Central memory CD8-positive, alpha-beta T cell (primary cell): ENCODE results near the gene OR9Q2.

Experiments
- ATAC-seq: fragments of 150-1000 bp; cut with Tn5 transposase; replicated peaks from 2 replicates; pipeline ENCODE4 v1.10.0; 2022; ENCODE audit warnings: mild to moderate bottlenecking, moderate FRiP score, moderate number of reproducible peaks; ENCODE audit not compliant: poor library complexity, severe bottlenecking; ENCODE audit errors: extremely low read depth
- DNase-seq, 2 donors: peaks; one replicate each; pipeline ENCODE4 v3.0.0; 2021; ENCODE audit warnings: low spot score in 2 of 2
- H3K27ac Mint-ChIP-seq: one replicate; pipeline ENCODE4 v1.8.0; 2022; ENCODE audit warnings: low read depth, mild to moderate bottlenecking, moderate library complexity, mixed read lengths
- H3K27me3 Mint-ChIP-seq: one replicate; pipeline ENCODE4 v1.8.0; 2022; ENCODE audit warnings: mixed read lengths
- H3K36me3 Mint-ChIP-seq: one replicate; pipeline ENCODE4 v1.8.0; 2022; ENCODE audit warnings: mild to moderate bottlenecking, moderate library complexity, mixed read lengths; ENCODE audit not compliant: insufficient read depth
- H3K4me1 Mint-ChIP-seq: one replicate; pipeline ENCODE4 v1.8.0; 2022; ENCODE audit warnings: mixed read lengths
- H3K4me3 Mint-ChIP-seq: one replicate; pipeline ENCODE4 v1.8.0; 2022; ENCODE audit warnings: mild to moderate bottlenecking, moderate library complexity, mixed read lengths
- H3K9me3 Mint-ChIP-seq: one replicate; pipeline ENCODE4 v1.8.0; 2022; ENCODE audit warnings: mixed read lengths

Gene OR9Q2

DNA sequence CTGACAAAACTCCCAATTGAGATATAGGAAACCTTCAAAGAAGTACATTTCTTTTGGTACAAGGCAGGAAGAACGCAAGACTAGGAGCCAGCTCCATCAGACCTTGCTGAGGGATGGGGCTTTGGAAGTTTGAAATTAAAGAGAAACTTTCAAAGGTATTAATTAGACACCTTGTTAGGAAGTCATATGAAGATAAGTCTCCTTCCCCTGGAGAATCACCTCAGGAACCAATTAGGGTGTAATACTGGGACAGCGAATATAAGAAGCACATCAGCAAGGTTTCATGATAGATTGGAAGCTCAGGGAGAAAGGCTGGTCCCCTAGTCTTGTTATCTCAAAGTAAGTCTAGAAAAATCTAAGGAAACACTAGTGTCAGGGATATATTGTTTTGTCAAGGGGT lies at the start of gene OR9Q2:
Gene OR9Q2, plus strand, starts transcription at position 301 of the 400 bp plus-strand sequence. CDS start 1,421 bp downstream, outside the sequence.
- Mint-ChIP-seq H3K4me3 (no peak within 1 kb of the TSS), H3K36me3 (no peaks in the 10 kb centered on the region), H3K9me3 (no peaks in the 10 kb centered on the region), H3K4me1 (no peaks in the 10 kb centered on the region), H3K27me3 (peaks cover 13% of the 10 kb centered on the region), H3K27ac (no peak within 1 kb of the TSS)
- DNase-seq: no peak
- ATAC-seq: no peak

DNA sequence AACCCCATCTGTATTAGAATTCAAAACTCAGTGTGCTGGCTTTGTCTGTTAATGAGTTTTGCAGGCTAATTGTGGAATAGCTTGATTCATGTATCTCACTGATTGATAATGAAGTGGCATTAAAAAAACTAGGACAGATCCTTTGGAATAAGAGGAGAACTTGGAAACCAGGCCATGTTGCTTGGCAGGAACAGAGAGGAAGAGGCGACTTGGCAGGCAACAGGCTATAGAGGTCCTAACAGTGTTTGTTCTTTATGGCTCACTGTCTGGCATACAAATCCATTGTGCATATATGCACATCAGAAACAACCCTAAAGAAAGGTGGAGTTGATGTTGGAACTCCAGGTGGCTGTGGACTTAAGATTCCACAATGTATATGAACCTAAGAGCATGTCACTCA lies 46.1 kb upstream of the OR9Q2 start:
- Mint-ChIP-seq H3K4me1 (no peaks in the 10 kb centered on the region), H3K27ac (no peak overlapping the region), H3K36me3 (peaks cover 1% of the 10 kb centered on the region), H3K4me3 (no peak overlapping the region), H3K9me3 (peaks cover 5% of the 10 kb centered on the region), H3K27me3 (peaks cover 38% of the 10 kb centered on the region)
- DNase-seq (no peak), ATAC-seq (no peak)

- no peaks in the 10 kb centered on the region for H3K36me3 Mint-ChIP-seq
- ATAC-seq (no peak), DNase-seq (no peak)
- H3K4me1 Mint-ChIP-seq: no peaks in the 10 kb centered on the region
- no peak overlapping the region for H3K4me3 Mint-ChIP-seq
- no peak overlapping the region for H3K27ac Mint-ChIP-seq
- peaks cover 39% of the 10 kb centered on the region for H3K27me3 Mint-ChIP-seq
- H3K9me3 Mint-ChIP-seq: no peaks in the 10 kb centered on the region
Measured at GRCh38 chr11:58152781-58153180, 36.1 kb upstream of the OR9Q2 start.

GRCh38 chr11:58164389-58164788 lies 24.5 kb upstream of the OR9Q2 start:
- DNase-seq (no peak), ATAC-seq (no peak)
- no peaks in the 10 kb centered on the region for H3K36me3 Mint-ChIP-seq
- no peak overlapping the region for H3K4me3 Mint-ChIP-seq
- peaks cover 9% of the 10 kb centered on the region for H3K27me3 Mint-ChIP-seq
- no peaks in the 10 kb centered on the region for H3K4me1 Mint-ChIP-seq
- H3K9me3 Mint-ChIP-seq: no peaks in the 10 kb centered on the region
- no peak overlapping the region for H3K27ac Mint-ChIP-seq

DNA sequence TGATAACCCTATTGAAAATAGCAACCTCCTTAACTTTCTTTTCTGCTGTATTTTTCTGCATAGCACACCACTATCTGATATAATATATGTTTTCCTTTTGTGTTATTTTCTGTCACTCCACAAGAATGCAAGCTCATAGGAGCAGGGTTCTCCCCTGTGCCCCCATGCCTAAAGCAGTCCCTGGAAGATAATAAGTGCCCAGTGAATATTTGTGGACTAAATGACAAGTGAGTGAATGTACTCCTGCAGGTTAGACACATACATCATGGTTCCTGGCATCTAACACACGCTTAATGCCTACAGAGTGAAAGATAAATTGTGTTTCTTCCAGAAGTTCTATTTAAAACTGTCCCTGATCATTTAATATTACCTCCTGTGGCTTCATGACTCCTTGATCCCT lies 23.9 kb upstream of the OR9Q2 start:
- Mint-ChIP-seq H3K36me3 (no peaks in the 10 kb centered on the region), H3K4me1 (no peaks in the 10 kb centered on the region), H3K9me3 (no peaks in the 10 kb centered on the region), H3K27ac (no peak overlapping the region), H3K4me3 (no peak overlapping the region), H3K27me3 (peaks cover 9% of the 10 kb centered on the region)
- DNase-seq: no peak
- ATAC-seq: no peak

DNA sequence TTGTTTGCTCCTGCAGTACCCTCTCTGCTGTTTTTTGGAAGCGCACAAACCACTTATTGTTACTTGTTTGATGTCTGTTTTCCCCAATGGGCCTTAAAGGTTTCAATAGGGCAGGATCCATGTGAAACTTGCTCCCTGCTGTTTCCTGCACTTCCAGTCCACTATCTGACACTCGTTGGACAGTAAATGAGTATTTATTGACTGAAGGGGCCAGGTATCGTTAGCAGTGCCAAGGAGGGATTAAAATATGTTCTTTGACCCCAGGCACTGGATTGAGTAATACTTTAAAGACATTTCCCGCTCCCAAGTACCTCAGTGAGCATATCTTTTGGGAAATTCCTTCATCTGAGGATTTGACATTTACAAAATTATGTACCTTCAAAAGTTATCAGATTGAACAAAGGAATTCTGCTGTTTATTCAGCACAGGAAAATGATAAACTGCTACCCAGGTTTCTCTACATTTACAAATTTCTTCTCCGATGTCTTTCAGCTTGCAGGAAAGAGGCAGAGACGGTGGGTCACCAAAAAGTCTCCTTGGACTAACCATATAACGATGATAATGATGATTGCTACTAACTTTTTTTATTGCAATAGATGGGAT lies 23.3 kb upstream of the OR9Q2 start:
- no peaks in the 10 kb centered on the region for H3K4me1 Mint-ChIP-seq
- no peak for DNase-seq
- H3K36me3 Mint-ChIP-seq: no peaks in the 10 kb centered on the region
- no peak overlapping the region for H3K27ac Mint-ChIP-seq
- no peaks in the 10 kb centered on the region for H3K9me3 Mint-ChIP-seq
- no peak overlapping the region for H3K4me3 Mint-ChIP-seq
- peaks cover 9% of the 10 kb centered on the region for H3K27me3 Mint-ChIP-seq
- ATAC-seq: no peak

DNA sequence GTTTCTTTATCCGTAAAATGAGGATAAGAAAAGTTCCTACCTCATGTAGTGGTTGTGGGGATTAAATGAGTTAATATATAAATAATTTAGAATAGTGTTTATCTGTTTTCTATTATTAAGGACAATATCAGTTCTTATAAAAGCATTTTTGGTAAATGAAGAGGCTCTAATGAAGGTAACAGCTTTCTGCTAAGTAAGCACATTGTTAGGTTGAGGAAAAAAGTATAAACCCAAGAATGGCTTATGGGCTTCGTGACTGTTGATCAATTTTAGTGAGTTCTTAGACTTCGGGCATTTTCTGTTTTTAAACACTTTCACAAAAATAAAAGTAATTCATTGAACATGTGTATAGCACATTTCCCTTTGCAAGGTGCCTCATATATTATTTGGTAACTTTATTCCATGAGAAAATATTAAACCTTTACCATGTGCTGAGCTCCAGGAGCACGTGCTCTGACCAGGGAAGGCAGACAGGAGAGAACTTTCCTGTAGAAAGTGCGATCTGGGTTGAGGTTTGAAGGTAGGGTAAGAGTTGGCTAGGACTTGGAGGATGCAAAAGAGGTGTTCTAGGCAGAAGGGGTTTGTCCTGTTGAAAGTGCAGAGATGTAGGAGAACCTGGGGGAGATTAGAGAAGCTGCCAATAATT lies 11.3 kb upstream of the OR9Q2 start:
- Mint-ChIP-seq H3K27me3 (peaks cover 39% of the 10 kb centered on the region), H3K4me1 (no peaks in the 10 kb centered on the region), H3K9me3 (no peaks in the 10 kb centered on the region), H3K36me3 (peaks cover 1% of the 10 kb centered on the region), H3K27ac (no peak overlapping the region), H3K4me3 (no peak overlapping the region)
- no peak for DNase-seq
- no peak for ATAC-seq

DNA sequence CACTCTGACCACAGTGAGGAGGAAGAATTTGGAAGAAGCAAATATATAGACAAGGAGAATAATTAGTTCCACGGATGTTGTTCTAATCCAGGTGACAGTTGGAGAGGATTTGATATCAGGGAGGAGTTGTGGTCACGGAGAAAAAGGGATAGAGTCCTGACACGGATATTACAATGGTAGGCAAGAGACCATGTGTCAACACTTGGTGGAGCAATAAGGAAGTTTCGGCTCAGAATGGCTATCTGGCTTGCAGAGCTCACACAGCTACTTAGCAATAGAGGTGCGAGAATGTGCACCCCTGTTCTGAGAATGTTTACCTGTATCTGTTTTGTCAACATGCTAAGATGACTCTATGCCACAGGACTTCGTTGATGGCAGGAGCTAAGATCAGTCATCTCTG lies 10.4 kb upstream of the OR9Q2 start:
- Mint-ChIP-seq H3K36me3 (peaks cover 1% of the 10 kb centered on the region), H3K27ac (no peak overlapping the region), H3K4me3 (no peak overlapping the region), H3K9me3 (no peaks in the 10 kb centered on the region), H3K27me3 (peaks cover 39% of the 10 kb centered on the region), H3K4me1 (no peaks in the 10 kb centered on the region)
- DNase-seq (no peak), ATAC-seq (no peak)

GRCh38 chr11:58179648-58180047 lies 9.2 kb upstream of the OR9Q2 start:
- H3K4me3 Mint-ChIP-seq: no peak overlapping the region
- DNase-seq (no peak), ATAC-seq (no peak)
- H3K4me1 Mint-ChIP-seq: no peaks in the 10 kb centered on the region
- peaks cover 1% of the 10 kb centered on the region for H3K36me3 Mint-ChIP-seq
- H3K27me3 Mint-ChIP-seq: peaks cover 39% of the 10 kb centered on the region
- no peak overlapping the region for H3K27ac Mint-ChIP-seq
- no peaks in the 10 kb centered on the region for H3K9me3 Mint-ChIP-seq

DNA sequence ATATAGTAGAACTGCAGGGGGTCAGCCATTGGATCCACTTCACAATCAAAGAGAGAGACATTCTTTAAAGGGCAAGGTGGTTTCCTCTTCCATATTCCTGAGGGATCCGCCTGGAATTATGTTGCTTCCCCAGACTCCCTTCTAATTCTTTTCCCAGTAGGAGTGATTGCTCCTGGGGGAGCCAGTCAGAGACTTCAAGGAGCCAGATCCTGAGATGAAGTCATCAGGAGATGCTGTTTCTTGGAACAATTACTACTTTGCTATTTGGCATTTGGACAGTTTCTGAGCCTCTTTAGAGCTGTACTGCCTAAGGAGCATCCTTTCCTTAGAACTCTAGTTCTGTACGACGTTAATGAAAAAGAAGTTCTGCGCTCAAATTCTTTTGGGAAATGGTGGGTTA lies 1.9 kb upstream of the OR9Q2 start:
- Mint-ChIP-seq H3K4me1 (no peaks in the 10 kb centered on the region), H3K36me3 (no peaks in the 10 kb centered on the region), H3K27ac (no peak overlapping the region), H3K4me3 (no peak overlapping the region), H3K27me3 (peaks cover 13% of the 10 kb centered on the region), H3K9me3 (no peaks in the 10 kb centered on the region)
- ATAC-seq (no peak), DNase-seq (no peak)

DNA sequence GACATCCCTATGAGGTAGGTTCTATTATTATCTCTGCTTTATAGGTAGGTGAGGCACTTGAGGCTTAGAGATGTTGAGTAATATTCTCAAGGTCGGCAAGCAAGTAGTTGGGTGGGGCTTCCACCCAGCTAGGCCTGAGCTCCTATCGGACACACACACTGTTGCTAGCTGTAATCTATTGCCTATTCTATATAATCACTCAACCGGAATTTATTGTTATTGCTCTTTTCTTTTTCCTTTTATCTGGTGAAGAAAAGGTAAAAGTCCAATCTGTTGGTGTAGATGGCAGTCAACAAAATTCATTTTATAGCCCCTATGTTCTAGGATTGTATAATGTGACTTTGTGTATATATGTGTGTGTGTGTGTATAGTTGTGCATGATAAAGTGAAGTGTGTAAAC lies 3.4 kb downstream of the OR9Q2 start:
- Mint-ChIP-seq H3K4me3 (no peak overlapping the region), H3K9me3 (no peaks in the 10 kb centered on the region), H3K27ac (no peak overlapping the region), H3K36me3 (no peaks in the 10 kb centered on the region), H3K27me3 (peaks cover 13% of the 10 kb centered on the region), H3K4me1 (no peaks in the 10 kb centered on the region)
- ATAC-seq (no peak), DNase-seq (no peak)

DNA sequence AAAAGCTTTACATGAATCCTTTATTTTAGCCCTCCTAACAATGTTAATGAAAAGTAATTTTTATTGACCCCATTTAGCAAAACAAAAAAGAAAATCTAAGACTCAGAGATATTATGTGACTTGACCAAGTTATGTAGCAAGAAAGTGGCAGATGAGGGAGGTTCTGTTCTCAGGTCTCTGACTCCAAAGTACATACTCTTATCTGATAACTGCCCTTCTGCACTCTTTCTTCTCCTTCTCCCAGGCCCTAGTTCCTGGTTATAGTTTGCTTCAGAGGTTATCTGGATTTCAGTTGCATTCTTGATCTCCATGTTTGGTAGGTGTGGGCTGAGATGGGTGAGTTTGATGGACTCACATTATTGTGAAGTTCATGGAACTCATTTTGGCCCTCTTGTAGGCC lies 4.5 kb downstream of the OR9Q2 start:
- Mint-ChIP-seq H3K36me3 (no peaks in the 10 kb centered on the region), H3K9me3 (no peaks in the 10 kb centered on the region), H3K27me3 (peaks cover 13% of the 10 kb centered on the region), H3K27ac (no peak overlapping the region), H3K4me3 (no peak overlapping the region), H3K4me1 (no peaks in the 10 kb centered on the region)
- DNase-seq: no peak
- ATAC-seq: no peak

DNA sequence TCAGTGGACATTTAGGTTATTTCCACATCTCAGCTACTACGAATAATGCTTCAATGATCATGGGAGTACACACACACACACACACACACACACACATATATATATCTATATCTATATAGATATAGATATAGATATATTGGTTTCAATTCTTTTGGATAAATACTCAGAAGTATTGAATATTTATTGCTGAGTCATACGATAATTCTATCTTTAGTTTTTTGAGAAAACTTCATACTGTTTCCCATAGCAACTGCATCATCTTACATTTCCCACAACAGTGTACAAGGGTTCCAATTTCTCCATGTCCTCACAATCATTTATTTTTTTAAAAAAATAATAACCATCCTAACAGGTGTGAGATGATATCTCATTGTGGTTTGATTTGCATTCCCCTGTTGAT lies 7.1 kb downstream of the OR9Q2 start:
- H3K4me1 Mint-ChIP-seq: no peaks in the 10 kb centered on the region
- no peak overlapping the region for H3K27ac Mint-ChIP-seq
- H3K4me3 Mint-ChIP-seq: no peak overlapping the region
- H3K36me3 Mint-ChIP-seq: no peaks in the 10 kb centered on the region
- no peak for ATAC-seq
- peaks cover 6% of the 10 kb centered on the region for H3K27me3 Mint-ChIP-seq
- no peak for DNase-seq
- no peaks in the 10 kb centered on the region for H3K9me3 Mint-ChIP-seq
